AG20443 (cell line): ENCODE measurements around the gene CHST11.

ENCODE experiments used
- DNase-seq: peaks from one replicate; pipeline ENCODE4 v3.0.0; 2012; ENCODE audit warnings: low spot score, mixed read lengths

Gene CHST11

DNA sequence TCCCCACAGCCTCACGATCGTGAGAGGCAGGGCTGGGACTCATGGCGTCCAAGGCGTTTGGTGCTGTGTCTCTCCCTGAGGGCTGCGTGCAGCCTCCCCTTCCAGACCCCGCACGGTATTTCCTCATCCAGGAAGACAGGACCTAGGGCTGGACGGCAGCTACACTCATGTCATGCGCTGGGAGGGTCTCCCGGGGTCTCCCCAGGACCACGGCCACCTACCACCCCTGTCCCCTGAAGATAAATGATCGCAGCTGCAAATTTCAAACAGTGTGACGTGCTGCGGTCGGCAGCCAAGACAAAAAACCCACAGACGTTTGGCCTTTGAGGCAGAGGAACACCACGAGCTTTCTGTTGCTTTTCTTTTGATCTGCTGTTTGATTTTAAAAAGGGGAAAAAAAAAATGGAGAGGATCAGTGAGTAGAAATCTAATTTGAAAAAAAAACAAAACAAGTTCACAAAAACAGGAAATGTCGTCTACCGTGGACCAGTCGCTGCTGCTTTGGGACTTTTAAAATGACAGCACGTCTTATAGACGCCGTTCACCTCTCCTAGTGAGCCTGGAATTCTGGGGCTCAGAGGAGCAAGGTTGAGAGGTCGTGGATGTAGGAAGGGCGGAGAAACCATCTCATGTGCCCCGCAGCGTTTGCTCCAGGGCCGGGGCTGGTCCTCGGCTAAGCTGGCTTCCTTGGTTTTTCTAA is 263.7 kb downstream of the CHST11 start:
- DNase-seq = peak; percentile 55

DNA sequence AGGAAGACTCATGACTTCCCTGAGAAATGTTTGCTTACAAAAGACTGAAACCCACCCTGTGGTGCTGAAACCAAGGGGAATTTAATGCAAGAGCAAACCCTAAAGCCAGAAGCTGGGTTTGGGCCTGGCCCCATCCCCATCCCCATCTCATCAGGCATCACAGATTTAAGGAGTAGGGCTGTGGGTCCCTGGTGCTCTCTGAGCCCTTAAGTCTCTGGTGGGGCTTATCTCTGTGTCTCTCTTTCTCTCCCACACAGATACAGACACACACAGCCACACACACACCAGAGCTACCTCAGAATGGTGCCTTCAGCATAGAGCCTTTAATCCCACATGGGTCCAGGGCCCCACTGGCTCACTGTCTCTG is 264.3 kb downstream of the CHST11 start:
- DNase-seq = no peak

DNA sequence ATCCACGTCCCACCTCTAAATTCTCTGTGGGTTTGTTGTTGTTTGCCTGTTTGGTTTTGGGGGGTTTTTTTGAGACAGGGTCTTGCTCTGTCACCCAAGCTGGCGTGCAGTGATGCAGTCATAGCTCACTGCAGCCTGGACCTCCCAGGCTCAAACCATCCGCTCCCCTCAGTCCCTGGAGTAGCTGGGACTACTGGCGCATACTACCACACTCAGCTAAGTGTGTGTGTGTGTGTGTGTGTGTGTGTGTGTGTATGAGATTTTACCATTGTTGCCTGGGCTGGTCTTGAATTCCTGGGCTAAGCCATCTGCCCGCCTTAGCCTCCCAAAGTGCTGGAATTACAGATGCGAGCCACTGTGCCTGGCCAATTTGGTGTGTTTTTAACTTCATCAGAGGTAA is 265.2 kb downstream of the CHST11 start:
- DNase-seq = no peak

DNA sequence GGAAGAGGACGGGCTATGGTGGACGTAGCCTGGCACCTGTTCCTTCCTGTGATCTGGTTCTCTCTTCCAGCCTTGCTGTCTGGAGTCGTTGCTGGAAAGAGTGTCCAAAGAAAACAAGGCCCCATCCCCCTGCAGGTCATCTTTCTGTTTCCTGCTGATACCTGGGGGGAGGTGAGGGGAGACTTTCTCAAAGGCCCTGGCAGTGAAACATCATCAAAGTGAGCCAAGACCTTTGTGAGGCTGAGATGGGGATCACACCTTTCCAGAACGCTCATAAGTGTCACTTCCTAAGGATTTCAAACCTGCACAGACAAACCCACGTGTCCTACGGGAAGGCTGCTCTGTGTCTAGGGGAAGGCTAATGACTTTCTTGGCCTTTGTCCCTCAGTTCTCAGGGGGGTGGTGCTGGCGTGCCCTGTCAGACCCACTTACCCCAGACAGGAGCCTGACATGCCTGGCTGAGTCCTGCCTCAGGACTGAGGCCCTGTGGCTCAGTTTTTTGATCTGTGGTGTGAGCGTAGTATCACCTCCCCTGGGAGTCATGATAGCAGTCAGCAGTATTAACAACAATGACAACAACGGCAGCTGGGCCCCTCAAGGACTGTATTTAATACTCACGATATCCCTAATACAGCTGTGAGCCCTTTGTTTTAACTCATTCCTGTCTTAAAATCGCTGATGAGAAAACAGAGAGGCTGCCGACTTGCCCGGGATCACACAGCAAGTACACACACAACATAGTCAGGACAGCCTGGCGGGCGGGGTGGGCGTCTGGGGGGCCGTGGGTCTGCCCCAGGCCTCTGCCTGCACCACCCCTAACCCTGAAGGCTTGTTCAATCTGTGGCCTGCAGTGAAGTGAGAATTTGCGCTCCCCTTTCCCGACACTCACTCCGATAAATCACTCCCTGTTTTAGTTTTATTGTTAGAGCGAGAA is 266.1 kb downstream of the CHST11 start:
- DNase-seq = no peak

GRCh38 chr12:104723895-104724294 is 267.1 kb downstream of the CHST11 start:
- DNase-seq = no peak

DNA sequence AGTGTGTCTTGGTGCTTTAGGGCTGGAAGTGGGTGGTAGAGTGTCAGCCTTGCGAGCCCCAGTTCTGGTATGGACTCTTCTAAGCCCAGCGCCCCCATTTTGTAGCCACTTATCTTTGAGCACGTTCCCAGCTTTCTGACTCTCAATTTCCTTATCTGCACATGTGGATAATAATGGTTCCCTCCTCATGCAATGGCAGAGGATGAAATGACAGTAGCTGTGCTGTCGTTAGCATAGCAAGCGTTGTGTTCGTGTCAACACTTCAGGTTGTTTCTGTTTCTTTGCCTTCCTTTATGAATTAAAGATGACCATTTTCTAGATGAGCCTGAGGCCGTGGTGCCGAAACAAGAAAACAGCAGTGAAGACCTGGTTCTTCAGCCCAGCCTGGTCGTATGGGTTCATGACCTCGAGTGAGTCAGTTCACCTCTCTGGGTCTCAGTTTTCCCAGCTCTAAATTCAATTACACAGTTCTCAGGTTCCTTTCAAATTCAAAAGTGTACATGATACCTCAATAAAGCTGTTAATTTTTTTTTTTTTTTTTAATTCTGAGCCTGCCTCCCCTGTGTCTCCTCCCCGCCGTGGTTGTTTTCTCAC is 268.3 kb downstream of the CHST11 start:
- no peak for DNase-seq

- DNase-seq = no peak
Observed at GRCh38 chr12:104725610-104726009, 268.9 kb downstream of the CHST11 start.

GRCh38 chr12:104727726-104728465 is 271.1 kb downstream of the CHST11 start:
- DNase-seq = no peak

- no peak for DNase-seq
Observed at GRCh38 chr12:104729091-104729490, 272.3 kb downstream of the CHST11 start.

GRCh38 chr12:104729610-104730446 is 273.1 kb downstream of the CHST11 start:
- DNase-seq = no peak

DNA sequence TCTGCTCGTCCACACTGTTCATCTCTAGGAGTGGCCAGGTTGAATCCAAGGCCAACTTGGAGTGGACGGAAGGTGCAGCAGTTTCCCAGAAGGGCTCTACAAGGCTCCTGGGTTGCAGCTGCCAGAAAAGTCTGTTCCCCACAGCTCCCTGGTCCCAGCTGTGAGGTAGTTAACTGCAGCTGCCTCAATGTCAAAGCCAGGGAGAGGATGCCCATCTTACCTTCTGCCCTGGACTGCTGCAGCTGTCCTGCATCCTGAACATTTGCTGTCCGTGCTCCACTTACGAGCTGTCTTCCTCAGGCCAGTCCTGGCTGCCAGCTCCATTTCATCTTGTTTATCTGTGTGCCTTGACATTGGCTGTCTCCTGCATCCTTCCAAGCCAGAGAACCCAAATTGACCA is 274.0 kb downstream of the CHST11 start:
- DNase-seq = no peak

- no peak for DNase-seq
Observed at GRCh38 chr12:104733717-104734175, 277.0 kb downstream of the CHST11 start.

DNA sequence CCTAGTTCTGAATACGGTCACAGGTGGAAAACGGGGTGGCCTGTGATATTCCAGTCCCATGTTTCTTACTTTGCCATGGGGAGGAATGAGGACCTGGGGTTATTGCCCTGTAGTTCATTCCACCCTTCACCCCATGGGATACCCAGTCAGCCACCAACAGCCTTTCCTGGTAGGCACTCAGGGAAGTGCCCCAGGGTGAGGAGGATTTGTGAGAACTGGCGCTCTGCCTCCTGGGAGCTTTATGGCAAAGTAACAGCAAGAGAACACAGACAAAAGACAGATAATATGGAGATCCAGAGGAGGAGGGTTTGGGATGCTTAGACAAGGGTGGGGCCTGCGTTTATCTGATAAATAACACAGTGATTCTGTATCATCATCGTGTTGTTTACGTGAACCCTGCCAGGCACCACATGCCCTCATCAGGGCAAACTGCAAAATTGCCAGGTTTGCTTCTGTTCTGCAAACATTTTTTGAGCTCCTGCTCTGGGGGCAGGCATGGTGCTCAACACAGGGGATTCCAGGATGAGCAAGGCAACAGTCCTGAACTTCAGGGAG is 277.9 kb downstream of the CHST11 start:
- DNase-seq = no peak

DNA sequence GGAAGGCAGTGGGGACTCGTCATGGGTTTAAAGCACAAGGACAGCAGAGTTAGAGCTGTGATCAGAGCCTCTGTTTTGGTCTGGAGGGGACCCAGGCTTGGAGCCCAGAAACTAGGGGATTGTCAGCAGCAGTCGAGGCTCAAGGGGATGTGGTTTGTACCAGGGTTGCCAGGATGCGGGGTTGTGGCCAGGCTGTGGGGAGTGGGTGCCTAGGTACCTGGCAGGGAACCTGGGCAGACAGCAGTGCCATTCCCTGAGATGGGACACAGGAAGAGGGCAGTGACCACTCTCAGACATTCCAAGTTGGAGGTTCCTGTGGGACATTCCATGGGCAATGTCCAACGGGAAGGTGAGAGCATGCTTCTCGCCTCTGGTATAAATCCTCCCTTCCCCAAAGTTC is 279.1 kb downstream of the CHST11 start:
- no peak for DNase-seq

- DNase-seq = peak; percentile 92
Observed at GRCh38 chr12:104736307-104736706, 279.6 kb downstream of the CHST11 start.

GRCh38 chr12:104737113-104737512 is 280.4 kb downstream of the CHST11 start:
- DNase-seq = no peak

GRCh38 chr12:104737791-104738301 is 281.1 kb downstream of the CHST11 start:
- DNase-seq = no peak

GRCh38 chr12:104738331-104738730 is 281.6 kb downstream of the CHST11 start:
- DNase-seq = no peak

- DNase-seq = no peak
Observed at GRCh38 chr12:104738776-104739642, 282.3 kb downstream of the CHST11 start.

GRCh38 chr12:104740668-104741067 is 283.9 kb downstream of the CHST11 start:
- no peak for DNase-seq
